GM12878 (cell line): Measurements from ENCODE around the gene DDIT4. TPM values are rescaled to one million over a fixed set of nuclear protein-coding genes. Genes with fewer than 3 reads are reported as not detected.

Experiments
- ATAC-seq: fragments of 200-7000 bp; cut with Tn5 transposase; 3 replicates; pipeline ENCODE4 v1.9.1; 2020; ENCODE audit warnings: mild to moderate bottlenecking, moderate library complexity
- BruUV-seq: library from RNA; stranded (reverse); fragments of 400-500 nt; replicated peaks from 2 replicates; lab custom pipeline; 2021; lab: Mats Ljungman, UMichigan
- CTCF ChIA-PET: fragments of 300-600 bp; sonication (Branson Sonifier 250); formaldehyde crosslinking; extraction: SDS; loops from one replicate; lab custom pipeline; 2021; ENCODE audit warnings: inconsistent platforms; lab: Yijun Ruan, JAX
- POLR2A ChIA-PET: fragments of 350-600 bp; formaldehyde crosslinking; extraction: SDS; loops from one replicate; lab custom pipeline; 2021; ENCODE audit warnings: inconsistent platforms; lab: Charles Lee
- RAD21 ChIA-PET: fragments of 300-600 bp; sonication (Branson Sonifier 250); formaldehyde crosslinking; loops from one replicate; lab custom pipeline; 2023; ENCODE audit warnings: antibody characterized with exemption; ENCODE audit not compliant: unreplicated experiment; lab: Charles Lee
- SMC1A ChIA-PET: fragments of 300-600 bp; sonication (Branson Sonifier 250); formaldehyde crosslinking; loops from one replicate; lab custom pipeline; 2023; ENCODE audit not compliant: unreplicated experiment, uncharacterized antibody; lab: Charles Lee
- DNase-seq: peaks from one replicate; pipeline ENCODE4 v3.0.0-alpha.2; 2011; ENCODE audit warnings: low read depth, low spot score
- FAIRE-seq: peaks from 3 replicates; lab custom pipeline; 2011; peaks lifted over from hg19 to GRCh38; lab: Jason Lieb, UNC
- H2AFZ ChIP-seq: 2 replicates; pipeline ENCODE4 v1.6.0; 2011; ENCODE audit warnings: low read depth, low read length, control low read depth; ENCODE audit not compliant: control insufficient read depth
- H3K27ac ChIP-seq: 2 replicates; pipeline ENCODE4 v1.5.1; 2011; ENCODE audit warnings: control low read depth; ENCODE audit not compliant: control insufficient read depth, insufficient read depth
- H3K27me3 ChIP-seq, 2 experiments: replicated peaks in 1 of 2; 2 replicates each; pipeline versions ENCODE4 v1.6.0 to v1.6.1; 2011; ENCODE audit warnings: low read length in 1 of 2; ENCODE audit not compliant: control insufficient read depth in 2 of 2, insufficient read depth in 2 of 2
- H3K36me3 ChIP-seq, 2 experiments: 2 replicates each; pipeline ENCODE4 v1.5.1; 2011; ENCODE audit warnings: low read length in 1 of 2; ENCODE audit not compliant: control insufficient read depth in 2 of 2, insufficient read depth in 2 of 2
- H3K4me1 ChIP-seq: 2 replicates; pipeline ENCODE4 v1.6.1; 2011; ENCODE audit warnings: mild to moderate bottlenecking, low read length, moderate library complexity, mixed read lengths; ENCODE audit not compliant: control insufficient read depth, insufficient read depth
- H3K4me2 ChIP-seq: 2 replicates; pipeline ENCODE4 v1.6.0; 2011; ENCODE audit warnings: control low read depth; ENCODE audit not compliant: control insufficient read depth, insufficient read depth
- H3K4me3 ChIP-seq: fragments of 200-600 bp; sonication (generic); 2 replicates; pipeline ENCODE4 v1.5.1; 2016
- H3K79me2 ChIP-seq: 2 replicates; pipeline ENCODE4 v1.6.0; 2011; ENCODE audit warnings: low read length; ENCODE audit not compliant: control insufficient read depth, insufficient read depth
- H3K9ac ChIP-seq: 2 replicates; pipeline ENCODE4 v1.8.0; 2011; ENCODE audit warnings: low read length, control low read depth, mixed read lengths; ENCODE audit not compliant: control insufficient read depth, insufficient read depth
- H3K9me3 ChIP-seq: replicated peaks from 3 replicates; pipeline ENCODE4 v1.5.1; 2011; ENCODE audit warnings: mild to moderate bottlenecking, low read length; ENCODE audit not compliant: control insufficient read depth, insufficient read depth
- H4K20me1 ChIP-seq: 2 replicates; pipeline ENCODE4 v1.6.0; 2011; ENCODE audit not compliant: control insufficient read depth, insufficient read depth
- CEBPZ ChIP-seq: fragments of 150-350 bp; IDR thresholded peaks from 2 replicates; pipeline ENCODE4 v1.6.1; 2016; ENCODE audit warnings: low read depth, low read length
- HDAC2 ChIP-seq: fragments of 200-600 bp; sonication (generic); IDR thresholded peaks from 2 replicates; pipeline ENCODE4 v1.6.1; 2017
- MEF2B ChIP-seq: fragments of 450-650 bp; IDR thresholded peaks from 2 replicates; pipeline ENCODE4 v1.6.1; 2018; ENCODE audit warnings: mild to moderate bottlenecking, moderate library complexity; ENCODE audit not compliant: partially characterized antibody, poor library complexity, severe bottlenecking
- PKNOX1 ChIP-seq: fragments of 450-650 bp; IDR thresholded peaks from 2 replicates; pipeline ENCODE4 v1.6.1; 2016; ENCODE audit warnings: mild to moderate bottlenecking
- POLR2AphosphoS2 ChIP-seq: IDR thresholded peaks from 2 replicates; pipeline ENCODE4 v1.6.1; 2011; ENCODE audit warnings: low read depth, mild to moderate bottlenecking, low read length, improper control_type of control experiment, moderate library complexity
- SMC3 ChIP-seq: IDR thresholded peaks from 2 replicates; pipeline ENCODE4 v1.6.1; 2011; ENCODE audit warnings: low read length, improper control_type of control experiment, borderline replicate concordance
- STAT3 ChIP-seq: IDR thresholded peaks from 2 replicates; pipeline ENCODE4 v1.6.1; 2011; ENCODE audit warnings: low read depth, low read length, improper control_type of control experiment
- TARDBP ChIP-seq: IDR thresholded peaks from 2 replicates; pipeline ENCODE4 v1.6.1; 2016; ENCODE audit warnings: borderline replicate concordance
- WGBS: methylation state at CpG from one replicate; pipeline ENCODE4 v1.1.6; 2016; ENCODE audit warnings: low lambda C conversion rate; ENCODE audit not compliant: insufficient replicate concordance, insufficient coverage; ENCODE audit errors: missing lambda C conversion rate; 5-methylcytosine and 5-hydroxymethylcytosine counted together
- in situ Hi-C: fragments of 300-500 bp; cut with MboI; formaldehyde crosslinking; loops from 9 replicates; pipeline ENCODE4 v1.14.3; 2018; ENCODE audit warnings: mixed read lengths
- intact Hi-C: fragments of 100-400 bp; cut with micrococcal nuclease; formaldehyde crosslinking; loops from one replicate; pipeline ENCODE4 v1.14.2; 2022; ENCODE audit not compliant: unreplicated experiment
- polyA plus RNA-seq, 11 experiments: library from polyadenylated mRNA; depleted of rRNA in 4 of 11; unstranded in 6 of 11; stranded (reverse) in 5 of 11; fragments of >200 nt; fragmentation: Nextera tagmentation in 4 of 11; fragmentation: Illumina TruSeq in 1 of 11; extraction: Ambion mirVana in 4 of 11; extraction: Trizol in 1 of 11; gene quantifications; 1 replicate in 1 of 11; 2 replicates in 10 of 11; pipeline versions ENCODE4 v1.2.1 to v1.2.3, GENCODE V29; 2011 to 2016; ENCODE audit warnings: inconsistent platforms in 2 of 11, missing spikeins in 2 of 11, low read depth in 1 of 11
- total RNA-seq, 4 experiments: library from RNA; depleted of rRNA in 3 of 4; stranded (reverse); fragments of >200 nt in 3 of 4; fragmentation: Illumina TruSeq in 1 of 4; extraction: Trizol in 1 of 4; gene quantifications; 2 replicates each; pipeline versions ENCODE4 v1.2.1 to v1.2.3, GENCODE V29; 2013 to 2021

DDIT4 gene
- total and polyA plus RNA-seq, 10 of the 15 experiments (the other 5 are each of a cell fraction or from before 2014, with no cell fraction given), result 2.1 to 277 (median 183) TPM

- DNase-seq (no peak), ATAC-seq (no peak), FAIRE-seq (peak; percentile 18)
- ChIA-PET SMC1A (interaction anchor here (0.9 to 21.0 kb wide), 4 partner anchors 9 to 49 kb away, joined by 3 to 275 read pairs (median 10); partner anchors contain the start of genes ASCC1 and DDIT4), POLR2A (interaction anchor here (0.5 to 9.9 kb wide), 6 partner anchors 10 to 1938 kb away, joined by 3 to 267 read pairs (median 4); partner anchors contain the start of gene DDIT4), CTCF (interaction anchor here (1.1 to 2.6 kb wide), 4 partner anchors 8 to 72 kb away, joined by 3 to 10 read pairs (median 4); partner anchors contain the start of gene DDIT4), RAD21 (no interaction called here)
- H4K20me1 ChIP-seq, result no peaks in the 10 kb centered on the region
- H3K4me3 ChIP-seq, result no peak overlapping the region
- no TSS peak for BruUV-seq
- H3K4me2 ChIP-seq, result no peak overlapping the region
- H3K9ac ChIP-seq, result no peak overlapping the region
- no peaks in the 10 kb centered on the region for H3K36me3 ChIP-seq
- peaks cover under 1% of the 10 kb centered on the region for H3K79me2 ChIP-seq
- intact Hi-C loops, result no loop called here
- WGBS, result 95% methylated on average over 6 of the region's 6 CpGs
- in situ Hi-C loops, result no loop called here
- peaks cover 26% of the 10 kb centered on the region for H3K4me1 ChIP-seq
- TF ChIP-seq STAT3, result no peak
- TF ChIP-seq PKNOX1, result no peak
- TF ChIP-seq HDAC2, result no peak
- no peak for TF ChIP-seq TARDBP
- no peak for TF ChIP-seq SMC3
- TF ChIP-seq MEF2B, result no peak
- TF ChIP-seq POLR2AphosphoS2, result no peak
- no peak for TF ChIP-seq CEBPZ
- H3K27ac ChIP-seq, result no peak overlapping the region
- no peaks in the 10 kb centered on the region for H3K27me3 ChIP-seq
- H2AFZ ChIP-seq, result no peak overlapping the region
- H3K9me3 ChIP-seq, result no peaks in the 10 kb centered on the region
These were observed 8.2 kb upstream of the DDIT4 start for GRCh38 chr10:72265508-72265907.
